HG03025 (cell line): ENCODE data around the gene CCDC89.
A peak's percentile ranks its signal among the peaks of the same experiment; 100 is the strongest.

Experiments
- ATAC-seq: cut with Tn5 transposase; IDR thresholded peaks from one replicate; pipeline ENCODE4 v1.9.1; 2021; ENCODE audit warnings: mild to moderate bottlenecking, moderate library complexity; ENCODE audit not compliant: unreplicated experiment, low FRiP score

Gene CCDC89

GRCh38 chr11:85685820-85686459, at the start of gene CCDC89:
Gene CCDC89 (minus strand): TSS chr11:85686195. CDS start chr11:85686130, 65 bp downstream.
- no peak for ATAC-seq

DNA sequence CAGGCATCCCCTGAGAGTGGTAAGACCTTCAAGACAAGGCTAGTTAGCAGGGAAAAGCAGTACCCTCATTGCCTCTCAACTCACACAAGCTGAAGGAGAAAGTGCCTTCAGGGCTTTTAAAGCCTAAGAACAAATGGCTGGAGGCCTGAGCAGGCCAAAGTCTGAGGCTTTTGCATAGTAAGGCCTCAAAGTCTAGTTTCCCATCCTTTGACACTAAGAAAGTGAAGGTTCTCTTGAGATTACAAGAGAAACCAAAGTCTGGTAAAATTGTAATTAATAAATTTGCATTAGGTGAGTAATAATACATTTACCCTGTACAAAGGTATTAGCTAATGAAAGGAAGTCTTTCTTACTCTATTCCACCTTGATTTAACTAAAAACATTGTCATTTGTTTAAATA, 47.0 kb upstream of the CCDC89 start:
- no peak for ATAC-seq

GRCh38 chr11:85726381-85726780, 40.4 kb upstream of the CCDC89 start:
- ATAC-seq = no peak

GRCh38 chr11:85725510-85726258, 39.7 kb upstream of the CCDC89 start:
- ATAC-seq = no peak

- no peak for ATAC-seq
Observed at GRCh38 chr11:85724748-85725465, 38.9 kb upstream of the CCDC89 start.

- ATAC-seq = no peak
Observed at GRCh38 chr11:85723088-85723487, 37.1 kb upstream of the CCDC89 start.

DNA sequence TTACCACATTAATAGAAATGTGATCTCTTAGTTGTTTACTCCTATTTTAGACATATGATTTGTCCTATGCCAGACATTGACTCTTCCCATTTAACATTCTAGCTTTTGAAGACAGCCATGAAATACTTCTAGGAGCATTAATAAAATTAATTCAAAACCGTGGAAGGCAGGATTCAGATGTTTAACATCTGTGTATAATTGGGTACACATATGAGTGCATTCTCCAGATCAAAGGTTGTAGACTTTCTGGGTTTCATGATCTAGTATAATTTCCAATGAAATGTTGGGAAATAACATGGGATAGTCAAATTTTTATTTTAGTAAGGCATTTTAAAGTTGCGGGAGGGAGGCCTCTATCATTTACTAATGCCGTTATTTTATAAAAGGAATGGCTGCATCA, 35.2 kb upstream of the CCDC89 start:
- ATAC-seq = no peak

DNA sequence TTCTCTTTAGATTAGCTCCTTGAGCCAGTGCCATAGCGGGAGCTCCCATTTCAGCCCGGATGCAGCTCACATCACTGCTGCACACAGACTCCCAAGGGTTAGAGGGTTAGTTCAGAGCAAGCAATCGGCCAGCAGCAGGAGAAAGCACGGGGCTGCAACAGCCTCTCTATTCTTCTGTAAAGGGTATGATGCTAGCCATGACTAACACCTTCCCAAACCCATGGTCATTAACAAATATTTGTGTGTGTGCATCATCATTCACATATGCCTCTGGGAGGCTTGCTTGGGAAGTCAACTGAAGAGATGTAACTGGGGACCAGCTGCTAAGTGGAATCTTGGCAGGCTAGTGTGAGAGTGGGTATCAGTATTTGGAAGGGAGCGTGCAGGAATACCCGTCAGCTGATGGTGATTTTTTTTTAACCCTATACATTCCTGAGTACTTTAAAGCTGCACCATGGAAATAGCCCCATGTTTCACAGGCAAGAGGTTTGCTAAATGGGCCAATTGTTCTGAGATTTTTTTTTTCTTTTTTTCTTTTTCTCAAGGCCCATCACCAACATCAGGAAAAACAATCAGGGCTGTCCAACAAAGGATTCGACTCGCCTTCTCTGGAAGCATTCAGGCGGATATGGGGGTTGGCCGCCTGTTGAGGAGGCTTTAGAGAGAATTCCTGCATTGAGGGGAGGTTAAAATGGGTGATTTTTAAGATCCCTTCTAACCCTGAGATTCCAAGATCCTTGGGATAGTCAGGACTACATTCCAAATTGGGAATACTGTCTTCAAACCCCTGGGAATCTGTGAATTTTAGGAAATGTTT, 33.2 kb upstream of the CCDC89 start:
- no peak for ATAC-seq

- ATAC-seq = no peak
Observed at GRCh38 chr11:85718126-85718943, 32.3 kb upstream of the CCDC89 start.

DNA sequence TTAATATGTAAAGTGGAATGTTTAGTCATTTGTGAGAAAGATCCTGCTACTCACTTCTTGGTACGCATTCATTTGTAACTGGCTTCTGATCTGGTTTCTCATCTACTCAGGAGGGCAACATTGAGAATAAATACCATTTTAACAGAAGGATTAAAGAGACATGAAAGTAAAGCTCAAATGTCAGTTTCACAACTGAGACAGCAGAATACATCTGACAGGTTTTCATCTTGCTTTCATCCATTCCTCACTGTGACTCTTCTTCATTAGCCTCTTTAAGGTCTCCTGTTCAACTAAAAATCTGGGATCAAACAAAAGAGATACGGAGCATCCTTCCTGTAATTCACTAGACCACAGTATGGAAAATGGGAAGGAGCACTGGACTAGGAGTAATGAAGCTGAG, 31.4 kb upstream of the CCDC89 start:
- ATAC-seq = no peak

GRCh38 chr11:85712953-85713352, 27.0 kb upstream of the CCDC89 start:
- no peak for ATAC-seq

DNA sequence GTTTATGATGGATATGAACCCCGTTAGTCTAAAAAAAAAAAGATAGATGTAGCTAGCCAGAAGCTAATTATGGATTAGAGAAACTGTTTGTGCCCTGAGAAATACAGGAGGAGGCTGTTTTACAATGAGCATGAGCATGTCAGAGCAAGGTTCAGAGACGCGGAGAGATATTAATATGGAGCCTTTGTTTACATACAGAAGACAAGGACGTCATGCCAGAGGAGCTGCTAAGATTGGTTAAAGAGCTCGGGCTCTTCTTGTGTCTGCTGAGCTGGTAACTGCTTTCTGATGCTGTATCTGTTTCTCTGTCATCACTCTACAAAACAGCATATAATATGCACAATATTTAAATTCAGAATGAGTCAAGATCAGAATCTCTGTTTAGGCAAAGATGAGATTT, 24.9 kb upstream of the CCDC89 start:
- ATAC-seq = no peak

- no peak for ATAC-seq
Observed at GRCh38 chr11:85709941-85710702, 24.1 kb upstream of the CCDC89 start.

DNA sequence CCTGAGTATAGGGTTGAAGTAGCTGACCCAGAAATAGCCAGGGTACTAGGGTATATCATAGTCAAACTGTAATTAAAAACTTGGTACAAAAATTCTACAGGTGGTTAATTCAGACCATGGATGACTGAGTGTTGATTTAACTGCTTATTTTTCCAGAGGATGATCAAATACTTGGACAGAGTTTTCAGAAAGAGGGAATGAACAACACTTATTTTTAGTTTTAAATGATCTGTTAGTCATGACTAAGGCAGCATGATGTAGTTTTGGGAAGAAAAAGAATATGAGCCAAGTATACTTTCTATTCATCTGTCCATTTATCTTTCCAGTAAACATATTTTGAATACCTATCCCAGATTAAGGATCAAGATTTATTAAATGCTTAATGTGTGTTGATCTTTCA, 19.8 kb upstream of the CCDC89 start:
- ATAC-seq = no peak

DNA sequence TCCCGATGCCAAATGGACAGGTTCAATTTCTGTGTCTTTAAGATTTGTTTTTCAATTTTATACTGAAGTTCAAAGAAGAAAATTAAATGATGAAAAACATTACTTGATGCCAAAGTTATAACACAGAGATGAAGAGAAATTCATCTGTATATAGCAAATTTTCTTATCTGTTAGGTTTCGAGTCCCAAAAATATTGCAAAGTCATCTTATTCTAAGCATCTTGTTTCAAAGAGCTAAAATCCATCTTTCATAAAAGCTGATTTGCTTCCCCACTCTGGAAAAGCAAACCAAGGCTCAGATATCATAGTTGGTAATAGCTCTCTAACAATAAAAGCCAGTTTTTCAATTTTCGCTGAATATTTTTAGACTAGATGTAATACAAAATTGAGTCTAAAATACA, 19.0 kb upstream of the CCDC89 start:
- no peak for ATAC-seq

GRCh38 chr11:85699957-85700741, 14.2 kb upstream of the CCDC89 start:
- ATAC-seq = peak; percentile 73

DNA sequence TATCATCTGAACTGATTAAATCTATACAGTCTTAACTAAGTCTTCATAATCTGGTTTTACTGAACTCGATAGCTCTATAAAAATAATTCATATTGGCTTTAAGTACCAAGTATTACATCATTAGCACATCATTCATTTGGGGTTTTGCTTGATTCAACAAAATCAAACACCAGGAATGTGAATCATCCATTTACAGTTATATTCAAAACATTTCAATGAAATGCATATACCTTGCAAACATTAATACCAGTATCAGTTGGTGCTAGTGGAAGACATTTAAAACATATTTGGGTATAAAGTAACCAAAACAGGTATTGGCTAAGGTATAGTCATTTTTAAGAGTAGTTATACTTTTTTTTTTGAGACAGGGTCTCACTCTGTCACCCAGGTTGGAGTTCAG, 12.2 kb upstream of the CCDC89 start:
- ATAC-seq = no peak

GRCh38 chr11:85697747-85698146, 11.8 kb upstream of the CCDC89 start:
- no peak for ATAC-seq
